ENCODE measurements around the gene SSTR3.

SSTR3 gene

DNA sequence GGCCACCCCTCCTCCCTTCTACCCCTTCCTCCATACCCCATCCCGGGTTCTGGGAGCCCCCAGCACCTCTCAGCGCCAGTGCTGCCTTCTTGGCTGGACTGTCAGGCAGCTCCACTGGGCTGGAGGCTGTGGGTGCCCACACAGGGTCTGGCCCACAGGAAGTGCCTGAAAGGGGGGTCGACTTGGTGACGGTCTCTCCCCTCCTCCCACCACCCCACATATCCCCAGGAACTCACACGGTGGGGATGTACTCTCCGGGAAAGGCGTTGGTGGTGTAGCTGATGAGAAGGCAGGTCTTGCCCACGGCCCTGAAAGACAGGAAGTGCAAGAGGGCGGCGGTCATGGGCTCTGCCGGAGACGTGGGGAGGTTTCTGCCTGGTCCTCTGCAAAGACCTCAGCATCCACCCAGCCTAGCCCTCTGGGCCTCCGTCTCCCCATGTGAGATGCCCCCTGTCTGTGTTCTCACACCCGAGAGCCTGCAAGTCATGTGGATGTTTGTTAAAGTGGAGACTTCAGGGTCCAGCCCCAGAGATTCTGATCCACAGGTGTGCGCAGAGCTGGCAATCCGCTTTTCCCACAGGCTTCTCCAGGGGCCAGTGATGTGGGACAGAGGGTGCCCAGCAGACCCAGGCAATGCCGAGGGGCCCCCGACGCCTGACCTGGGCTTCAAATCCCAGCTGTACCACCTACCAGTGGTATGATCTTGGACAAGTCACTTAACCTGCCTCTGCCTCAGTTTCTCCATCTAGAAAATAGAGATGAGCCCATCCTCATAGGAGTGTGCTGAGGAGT lies 29.3 kb upstream of the SSTR3 start:
- no peak for DNase-seq (ENCODE audit: extremely low read depth, low read depth)
- TF ChIP-seq, protein P1, sequence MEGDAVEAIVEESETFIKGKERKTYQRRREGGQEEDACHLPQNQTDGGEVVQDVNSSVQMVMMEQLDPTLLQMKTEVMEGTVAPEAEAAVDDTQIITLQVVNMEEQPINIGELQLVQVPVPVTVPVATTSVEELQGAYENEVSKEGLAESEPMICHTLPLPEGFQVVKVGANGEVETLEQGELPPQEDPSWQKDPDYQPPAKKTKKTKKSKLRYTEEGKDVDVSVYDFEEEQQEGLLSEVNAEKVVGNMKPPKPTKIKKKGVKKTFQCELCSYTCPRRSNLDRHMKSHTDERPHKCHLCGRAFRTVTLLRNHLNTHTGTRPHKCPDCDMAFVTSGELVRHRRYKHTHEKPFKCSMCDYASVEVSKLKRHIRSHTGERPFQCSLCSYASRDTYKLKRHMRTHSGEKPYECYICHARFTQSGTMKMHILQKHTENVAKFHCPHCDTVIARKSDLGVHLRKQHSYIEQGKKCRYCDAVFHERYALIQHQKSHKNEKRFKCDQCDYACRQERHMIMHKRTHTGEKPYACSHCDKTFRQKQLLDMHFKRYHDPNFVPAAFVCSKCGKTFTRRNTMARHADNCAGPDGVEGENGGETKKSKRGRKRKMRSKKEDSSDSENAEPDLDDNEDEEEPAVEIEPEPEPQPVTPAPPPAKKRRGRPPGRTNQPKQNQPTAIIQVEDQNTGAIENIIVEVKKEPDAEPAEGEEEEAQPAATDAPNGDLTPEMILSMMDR (IDR thresholded peaks at IDR 0.05; ENCODE audit: low read depth, low read length) = no peak

- TF ChIP-seq, protein P1 (IDR thresholded peaks at IDR 0.05; ENCODE audit: low read depth, low read length) = no peak
- no peak for DNase-seq (ENCODE audit: extremely low read depth, low read depth)
These were observed 28.7 kb upstream of the SSTR3 start for GRCh38 chr22:37240941-37241320.

- no peak for DNase-seq (ENCODE audit: extremely low read depth, low read depth)
- TF ChIP-seq, protein P1 (IDR thresholded peaks at IDR 0.05; ENCODE audit: low read depth, low read length) = no peak
These were observed 28.1 kb upstream of the SSTR3 start for GRCh38 chr22:37240240-37240940.

GRCh38 chr22:37239336-37240239 lies 27.3 kb upstream of the SSTR3 start:
- DNase-seq (ENCODE audit: extremely low read depth, low read depth) = no peak
- TF ChIP-seq, protein P1 (IDR thresholded peaks at IDR 0.05; ENCODE audit: low read depth, low read length) = no peak

DNA sequence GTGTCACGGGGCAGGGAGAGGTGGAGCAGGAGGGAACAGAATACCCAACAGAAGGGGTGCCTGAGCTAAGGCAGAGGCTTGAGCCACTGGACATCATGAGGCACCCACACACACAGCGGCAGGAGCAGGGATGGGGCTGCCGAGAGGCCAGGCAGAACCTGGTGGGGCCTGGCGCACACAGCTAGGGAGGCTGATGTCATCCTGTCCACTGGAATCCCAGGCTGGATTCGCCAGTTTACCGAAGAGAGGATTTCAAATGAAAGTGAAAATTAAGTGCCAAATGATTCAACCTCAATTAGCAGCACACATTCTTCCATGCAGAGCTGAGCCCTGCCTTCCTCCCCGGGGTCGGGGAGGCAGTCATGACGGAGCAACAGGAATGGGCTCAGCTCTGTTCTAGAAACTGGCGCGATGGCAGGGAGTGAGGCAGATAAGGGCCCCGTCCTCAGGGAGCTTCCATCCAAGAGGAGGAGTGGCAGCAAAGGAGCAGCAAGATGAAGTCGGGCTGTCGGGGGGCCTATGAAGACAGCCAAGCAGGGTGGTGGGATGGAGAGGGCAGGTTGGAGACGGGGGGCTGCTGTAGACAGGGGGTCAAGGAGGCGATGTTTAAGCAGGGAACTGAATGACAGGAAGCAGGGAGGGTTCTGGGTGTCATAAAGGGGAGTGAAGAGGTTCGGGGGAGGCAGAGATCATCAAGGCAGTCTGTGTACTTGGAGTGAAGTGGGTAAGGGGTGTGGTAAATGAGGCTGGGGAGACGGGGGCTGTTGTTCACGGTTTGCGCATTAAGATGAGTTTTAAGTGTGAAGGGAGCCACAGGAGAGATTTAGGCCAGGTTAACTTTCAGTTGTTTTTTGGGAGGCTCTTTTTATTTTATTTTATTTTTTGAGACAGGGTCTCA lies 25.3 kb upstream of the SSTR3 start:
- TF ChIP-seq, protein P1 (IDR thresholded peaks at IDR 0.05; ENCODE audit: low read depth, low read length) = no peak
- DNase-seq (ENCODE audit: extremely low read depth, low read depth) = no peak

GRCh38 chr22:37235897-37236607 lies 23.8 kb upstream of the SSTR3 start:
- DNase-seq (ENCODE audit: extremely low read depth, low read depth) = no peak
- TF ChIP-seq, protein P1 (IDR thresholded peaks at IDR 0.05; ENCODE audit: low read depth, low read length) = no peak
